HEK293 (cell line): Measurements from ENCODE around the gene CDON.

Experiments
- CTCF ChIA-PET: fragments of 350-600 bp; formaldehyde crosslinking; extraction: SDS; loops from one replicate; lab custom pipeline; 2021; ENCODE audit warnings: antibody characterized with exemption; lab: Yijun Ruan, JAX
- POLR2A ChIA-PET: fragments of 300-600 bp; formaldehyde crosslinking; extraction: SDS; loops from one replicate; lab custom pipeline; 2020; ENCODE audit warnings: antibody characterized with exemption, inconsistent platforms; lab: Yijun Ruan, JAX
- H3K27ac ChIP-seq: fragments of 200-500 bp; sonication (Bioruptor generic); 2 replicates; pipeline ENCODE4 v1.5.1; 2014; ENCODE audit warnings: low read depth, low read length, control low read depth, inconsistent platforms; ENCODE audit errors: extremely low read depth
- H3K36me3 ChIP-seq, 2 experiments: fragments of 200-500 bp in 1 of 2; sonication (Bioruptor generic) in 1 of 2; 1 replicate in 1 of 2; 2 replicates in 1 of 2; pipeline ENCODE4 v1.5.1; 2014 to 2017; ENCODE audit warnings: inconsistent platforms in 2 of 2, low read length in 2 of 2; ENCODE audit not compliant: control insufficient read depth in 2 of 2, insufficient read depth in 1 of 2
- H3K4me1 ChIP-seq: fragments of 200-500 bp; sonication (Bioruptor generic); 2 replicates; pipeline ENCODE4 v1.5.1; 2014; ENCODE audit warnings: mild to moderate bottlenecking, low read length, inconsistent platforms; ENCODE audit not compliant: control insufficient read depth, insufficient read depth
- H3K4me3 ChIP-seq: 2 replicates; pipeline ENCODE4 v1.5.1; 2011; ENCODE audit warnings: low read depth, mild to moderate bottlenecking, control low read depth, low read length, moderate library complexity
- H3K9me3 ChIP-seq: fragments of 200-500 bp; sonication (Bioruptor generic); 2 replicates; pipeline ENCODE4 v1.5.1; 2014; ENCODE audit warnings: low read depth, low read length, inconsistent platforms; ENCODE audit not compliant: control insufficient read depth, insufficient read depth
- HOXA7 ChIP-seq: sonication (generic); formaldehyde crosslinking; IDR thresholded peaks from 2 replicates; pipeline ENCODE4 v1.8.1; 2022; ENCODE audit warnings: missing genetic modification reagents, borderline replicate concordance
- ZBTB17 ChIP-seq: fragments of 450-650 bp; formaldehyde crosslinking; IDR thresholded peaks from 2 replicates; pipeline ENCODE4 v1.5.1; 2016; ENCODE audit warnings: missing biosample characterization, missing genetic modification characterization
- ZNF10 ChIP-seq: fragments of 450-650 bp; formaldehyde crosslinking; IDR thresholded peaks from 2 replicates; pipeline ENCODE4 v1.5.1; 2017; ENCODE audit warnings: missing biosample characterization, missing genetic modification characterization
- ZNF121 ChIP-seq: fragments of 450-650 bp; formaldehyde crosslinking; IDR thresholded peaks from 2 replicates; pipeline ENCODE4 v1.5.1; 2016; ENCODE audit warnings: missing biosample characterization, missing genetic modification characterization
- ZNF19 ChIP-seq: fragments of 450-650 bp; formaldehyde crosslinking; IDR thresholded peaks from 2 replicates; pipeline ENCODE4; 2016; ENCODE audit warnings: missing biosample characterization, missing genetic modification characterization, low read depth
- ZNF341 ChIP-seq: fragments of 450-650 bp; formaldehyde crosslinking; IDR thresholded peaks from 2 replicates; pipeline ENCODE4; 2016; ENCODE audit warnings: low read depth, missing biosample characterization, missing genetic modification characterization
- ZNF37A ChIP-seq: fragments of 450-650 bp; IDR thresholded peaks from 2 replicates; pipeline ENCODE4 v1.5.1; 2018; ENCODE audit warnings: missing biosample characterization, missing genetic modification characterization
- ZNF521 ChIP-seq: fragments of 450-650 bp; formaldehyde crosslinking; IDR thresholded peaks from 2 replicates; pipeline ENCODE4 v1.5.1; 2017; ENCODE audit warnings: missing biosample characterization, mild to moderate bottlenecking, missing genetic modification characterization
- ZNF558 ChIP-seq: fragments of 450-650 bp; formaldehyde crosslinking; IDR thresholded peaks from 2 replicates; pipeline ENCODE4 v1.5.1; 2016; ENCODE audit warnings: missing biosample characterization, missing genetic modification characterization
- TF ChIP-seq, protein P1 (sequence below): fragments of 450-650 bp; formaldehyde crosslinking; conservative IDR thresholded peaks from 2 replicates; pipeline ENCODE4 v1.5.1; 2016; ENCODE audit warnings: low read depth, missing biosample characterization, missing genetic modification characterization
- TF ChIP-seq, protein P2 (sequence below): fragments of 450-650 bp; formaldehyde crosslinking; IDR thresholded peaks from 2 replicates; pipeline ENCODE4 v1.5.1; 2016; ENCODE audit warnings: missing biosample characterization, missing genetic modification characterization
- TF ChIP-seq, protein P3 (sequence below): fragments of 450-650 bp; formaldehyde crosslinking; IDR thresholded peaks from 2 replicates; pipeline ENCODE4 v1.5.1; 2016; ENCODE audit warnings: missing biosample characterization, missing genetic modification characterization
- TF ChIP-seq, protein P4 (sequence below): fragments of 450-650 bp; formaldehyde crosslinking; IDR thresholded peaks from 2 replicates; pipeline ENCODE4 v1.5.1; 2016; ENCODE audit warnings: missing biosample characterization, missing genetic modification characterization, low read depth
- TF ChIP-seq, protein P5 (sequence below): fragments of 450-650 bp; formaldehyde crosslinking; IDR thresholded peaks from 2 replicates; pipeline ENCODE4 v1.5.0; 2017; ENCODE audit warnings: missing biosample characterization, missing genetic modification characterization, borderline replicate concordance
- TF ChIP-seq, protein P6 (sequence below): fragments of 450-650 bp; formaldehyde crosslinking; IDR thresholded peaks from 2 replicates; pipeline ENCODE4 v1.5.1; 2017; ENCODE audit warnings: missing biosample characterization, missing genetic modification characterization

Gene CDON

DNA sequence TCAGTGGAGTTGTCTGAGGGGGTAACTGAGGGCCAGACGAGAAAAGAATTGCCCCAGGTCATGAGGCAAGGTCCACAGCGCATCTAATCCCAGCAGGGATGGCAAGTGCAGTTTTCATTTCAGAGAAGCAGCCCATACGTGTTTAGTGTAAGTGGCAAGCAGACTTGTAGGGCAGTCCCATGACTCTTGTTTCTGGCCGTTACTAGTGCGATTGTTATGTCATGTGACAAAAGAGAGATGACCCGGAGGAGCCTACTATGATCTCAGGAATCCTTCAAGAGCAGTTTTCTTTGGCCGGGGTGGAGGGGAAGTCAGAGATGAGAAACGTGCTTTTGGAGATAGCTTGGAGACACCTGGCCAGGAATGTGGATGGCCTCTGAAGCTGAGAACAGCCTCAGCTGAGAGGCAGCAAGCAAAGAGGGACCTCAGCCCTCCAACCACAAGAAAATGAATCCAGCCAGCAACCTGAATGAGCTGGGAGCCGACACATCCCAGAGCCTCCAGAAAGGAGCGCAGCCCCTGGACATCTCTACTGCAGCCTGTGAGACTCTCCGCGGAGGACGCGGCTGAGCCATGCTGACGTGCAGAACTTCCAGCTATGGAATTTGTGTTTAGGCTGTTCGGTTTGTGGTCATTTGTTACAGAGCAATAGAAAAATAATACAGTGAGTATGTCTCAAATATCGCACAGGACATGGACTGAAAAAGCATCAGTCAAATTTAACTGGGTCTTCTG, 44.1 kb upstream of the CDON start (continued):
- TF ChIP-seq, protein P1, sequence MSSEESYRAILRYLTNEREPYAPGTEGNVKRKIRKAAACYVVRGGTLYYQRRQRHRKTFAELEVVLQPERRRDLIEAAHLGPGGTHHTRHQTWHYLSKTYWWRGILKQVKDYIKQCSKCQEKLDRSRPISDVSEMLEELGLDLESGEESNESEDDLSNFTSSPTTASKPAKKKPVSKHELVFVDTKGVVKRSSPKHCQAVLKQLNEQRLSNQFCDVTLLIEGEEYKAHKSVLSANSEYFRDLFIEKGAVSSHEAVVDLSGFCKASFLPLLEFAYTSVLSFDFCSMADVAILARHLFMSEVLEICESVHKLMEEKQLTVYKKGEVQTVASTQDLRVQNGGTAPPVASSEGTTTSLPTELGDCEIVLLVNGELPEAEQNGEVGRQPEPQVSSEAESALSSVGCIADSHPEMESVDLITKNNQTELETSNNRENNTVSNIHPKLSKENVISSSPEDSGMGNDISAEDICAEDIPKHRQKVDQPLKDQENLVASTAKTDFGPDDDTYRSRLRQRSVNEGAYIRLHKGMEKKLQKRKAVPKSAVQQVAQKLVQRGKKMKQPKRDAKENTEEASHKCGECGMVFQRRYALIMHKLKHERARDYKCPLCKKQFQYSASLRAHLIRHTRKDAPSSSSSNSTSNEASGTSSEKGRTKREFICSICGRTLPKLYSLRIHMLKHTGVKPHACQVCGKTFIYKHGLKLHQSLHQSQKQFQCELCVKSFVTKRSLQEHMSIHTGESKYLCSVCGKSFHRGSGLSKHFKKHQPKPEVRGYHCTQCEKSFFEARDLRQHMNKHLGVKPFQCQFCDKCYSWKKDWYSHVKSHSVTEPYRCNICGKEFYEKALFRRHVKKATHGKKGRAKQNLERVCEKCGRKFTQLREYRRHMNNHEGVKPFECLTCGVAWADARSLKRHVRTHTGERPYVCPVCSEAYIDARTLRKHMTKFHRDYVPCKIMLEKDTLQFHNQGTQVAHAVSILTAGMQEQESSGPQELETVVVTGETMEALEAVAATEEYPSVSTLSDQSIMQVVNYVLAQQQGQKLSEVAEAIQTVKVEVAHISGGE (tag by site-specific recombination) = no peak
- TF ChIP-seq HOXA7 (CRISPR knock-in tag) (no peak), ZBTB17 (tag by site-specific recombination) (no peak), ZNF558 (tag by site-specific recombination) (no peak)
- TF ChIP-seq, protein P2, sequence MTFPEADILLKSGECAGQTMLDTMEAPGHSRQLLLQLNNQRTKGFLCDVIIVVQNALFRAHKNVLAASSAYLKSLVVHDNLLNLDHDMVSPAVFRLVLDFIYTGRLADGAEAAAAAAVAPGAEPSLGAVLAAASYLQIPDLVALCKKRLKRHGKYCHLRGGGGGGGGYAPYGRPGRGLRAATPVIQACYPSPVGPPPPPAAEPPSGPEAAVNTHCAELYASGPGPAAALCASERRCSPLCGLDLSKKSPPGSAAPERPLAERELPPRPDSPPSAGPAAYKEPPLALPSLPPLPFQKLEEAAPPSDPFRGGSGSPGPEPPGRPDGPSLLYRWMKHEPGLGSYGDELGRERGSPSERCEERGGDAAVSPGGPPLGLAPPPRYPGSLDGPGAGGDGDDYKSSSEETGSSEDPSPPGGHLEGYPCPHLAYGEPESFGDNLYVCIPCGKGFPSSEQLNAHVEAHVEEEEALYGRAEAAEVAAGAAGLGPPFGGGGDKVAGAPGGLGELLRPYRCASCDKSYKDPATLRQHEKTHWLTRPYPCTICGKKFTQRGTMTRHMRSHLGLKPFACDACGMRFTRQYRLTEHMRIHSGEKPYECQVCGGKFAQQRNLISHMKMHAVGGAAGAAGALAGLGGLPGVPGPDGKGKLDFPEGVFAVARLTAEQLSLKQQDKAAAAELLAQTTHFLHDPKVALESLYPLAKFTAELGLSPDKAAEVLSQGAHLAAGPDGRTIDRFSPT = no peak

DNA sequence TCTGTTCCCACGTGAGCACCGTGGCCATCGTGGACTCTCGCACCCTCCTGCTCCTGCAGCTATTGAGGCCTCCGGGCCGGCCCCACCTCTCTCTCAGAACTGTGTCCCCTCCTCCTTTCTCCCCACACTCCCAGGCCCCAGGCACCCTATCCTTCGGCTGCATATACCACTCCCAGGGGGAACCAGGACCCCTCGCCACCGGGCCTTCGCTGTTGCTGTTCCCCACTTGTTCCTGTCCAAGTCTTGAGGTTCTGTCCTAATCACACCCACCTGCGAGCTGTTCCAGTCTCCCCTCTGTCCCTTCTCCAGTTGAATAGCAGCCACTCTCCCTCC, 43.0 kb upstream of the CDON start:
- ChIA-PET CTCF (interaction anchor here (0.6 to 1.2 kb wide), 6 partner anchors 9 to 181 kb away, joined by 3 to 6 read pairs (median 3); no protein-coding TSS in a partner anchor), POLR2A (no interaction called here)
- Histone ChIP-seq H3K4me1 (peaks cover 14% of the 10 kb centered on the region), H3K36me3 (no peaks in the 10 kb centered on the region), H3K9me3 (no peaks in the 10 kb centered on the region), H3K4me3 (no peak overlapping the region), H3K27ac (no peak overlapping the region)
- peak; percentile 67 for TF ChIP-seq ZNF341 (tag by site-specific recombination)
- no peak for TF ChIP-seq ZNF19 (tag by site-specific recombination)

DNA sequence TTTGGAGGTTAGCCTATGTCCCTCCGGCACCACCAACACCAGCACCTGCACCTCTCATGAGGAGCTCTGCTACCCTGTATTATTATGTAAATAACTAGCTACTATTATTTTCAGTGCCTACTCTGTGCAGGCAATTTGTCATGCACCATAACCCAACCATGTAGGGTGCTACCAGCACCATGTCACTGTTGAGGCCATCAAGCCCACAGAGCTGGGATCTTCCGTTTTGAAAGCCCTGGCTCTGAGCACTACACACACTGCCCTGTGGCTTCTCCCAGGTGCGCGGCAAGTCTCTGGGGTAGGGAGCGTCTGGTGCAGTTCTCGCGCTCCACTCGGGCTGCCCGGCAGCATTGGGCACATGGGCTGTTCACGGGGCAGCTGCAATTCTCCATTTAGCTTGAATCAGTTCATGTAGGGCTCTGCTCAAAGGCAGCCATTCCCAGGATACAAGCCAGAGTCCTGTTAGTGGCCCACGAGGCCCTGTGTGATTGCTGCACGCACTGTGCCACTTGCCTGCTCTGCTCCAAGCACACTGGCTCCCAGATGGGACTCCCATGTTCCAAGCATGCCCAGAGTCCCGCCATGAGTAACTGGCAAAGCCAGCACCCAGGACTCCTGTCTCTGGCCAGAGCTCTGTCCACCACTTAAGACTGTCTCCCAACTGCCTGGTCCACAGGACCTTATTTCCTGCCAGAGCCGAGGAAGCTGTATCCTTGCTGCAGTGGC, 42.5 kb upstream of the CDON start:
- CTCF ChIA-PET = interaction anchor here (0.6 to 1.2 kb wide), 4 partner anchors 13 to 180 kb away, joined by 3 read pairs; no protein-coding TSS in a partner anchor
- Histone ChIP-seq H3K4me1 (peaks cover 14% of the 10 kb centered on the region), H3K36me3 (no peaks in the 10 kb centered on the region), H3K4me3 (no peak overlapping the region), H3K27ac (no peak overlapping the region), H3K9me3 (no peaks in the 10 kb centered on the region)
- POLR2A ChIA-PET = interaction anchor here (0.8 to 1.0 kb wide), 3 partner anchors 9 to 27 kb away, joined by 3 to 7 read pairs (median 3); no protein-coding TSS in a partner anchor
- TF ChIP-seq, protein P3, sequence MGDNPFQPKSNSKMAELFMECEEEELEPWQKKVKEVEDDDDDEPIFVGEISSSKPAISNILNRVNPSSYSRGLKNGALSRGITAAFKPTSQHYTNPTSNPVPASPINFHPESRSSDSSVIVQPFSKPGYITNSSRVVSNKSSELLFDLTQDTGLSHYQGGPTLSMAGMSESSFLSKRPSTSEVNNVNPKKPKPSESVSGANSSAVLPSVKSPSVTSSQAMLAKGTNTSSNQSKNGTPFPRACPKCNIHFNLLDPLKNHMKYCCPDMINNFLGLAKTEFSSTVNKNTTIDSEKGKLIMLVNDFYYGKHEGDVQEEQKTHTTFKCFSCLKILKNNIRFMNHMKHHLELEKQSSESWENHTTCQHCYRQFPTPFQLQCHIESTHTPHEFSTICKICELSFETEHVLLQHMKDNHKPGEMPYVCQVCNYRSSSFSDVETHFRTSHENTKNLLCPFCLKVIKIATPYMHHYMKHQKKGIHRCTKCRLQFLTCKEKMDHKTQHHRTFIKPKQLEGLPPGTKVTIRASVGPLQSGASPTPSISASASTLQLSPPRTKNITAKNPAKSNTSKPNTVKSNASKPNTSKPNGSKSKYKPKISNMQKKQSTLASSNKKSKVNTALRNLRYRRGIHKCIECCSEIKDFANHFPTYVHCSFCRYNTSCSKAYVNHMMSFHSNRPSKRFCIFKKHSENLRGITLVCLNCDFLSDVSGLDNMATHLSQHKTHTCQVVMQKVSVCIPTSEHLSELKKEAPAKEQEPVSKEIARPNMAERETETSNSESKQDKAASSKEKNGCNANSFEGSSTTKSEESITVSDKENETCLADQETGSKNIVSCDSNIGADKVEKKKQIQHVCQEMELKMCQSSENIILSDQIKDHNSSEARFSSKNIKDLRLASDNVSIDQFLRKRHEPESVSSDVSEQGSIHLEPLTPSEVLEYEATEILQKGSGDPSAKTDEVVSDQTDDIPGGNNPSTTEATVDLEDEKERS (tag by site-specific recombination) = no peak
- TF ChIP-seq ZNF121 (no peak), ZNF521 (tag by site-specific recombination) (no peak), ZNF37A (tag by site-specific recombination) (no peak), ZNF10 (tag by site-specific recombination) (no peak)
- TF ChIP-seq, protein P4, sequence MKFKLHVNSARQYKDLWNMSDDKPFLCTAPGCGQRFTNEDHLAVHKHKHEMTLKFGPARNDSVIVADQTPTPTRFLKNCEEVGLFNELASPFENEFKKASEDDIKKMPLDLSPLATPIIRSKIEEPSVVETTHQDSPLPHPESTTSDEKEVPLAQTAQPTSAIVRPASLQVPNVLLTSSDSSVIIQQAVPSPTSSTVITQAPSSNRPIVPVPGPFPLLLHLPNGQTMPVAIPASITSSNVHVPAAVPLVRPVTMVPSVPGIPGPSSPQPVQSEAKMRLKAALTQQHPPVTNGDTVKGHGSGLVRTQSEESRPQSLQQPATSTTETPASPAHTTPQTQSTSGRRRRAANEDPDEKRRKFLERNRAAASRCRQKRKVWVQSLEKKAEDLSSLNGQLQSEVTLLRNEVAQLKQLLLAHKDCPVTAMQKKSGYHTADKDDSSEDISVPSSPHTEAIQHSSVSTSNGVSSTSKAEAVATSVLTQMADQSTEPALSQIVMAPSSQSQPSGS = no peak
- TF ChIP-seq, protein P5, sequence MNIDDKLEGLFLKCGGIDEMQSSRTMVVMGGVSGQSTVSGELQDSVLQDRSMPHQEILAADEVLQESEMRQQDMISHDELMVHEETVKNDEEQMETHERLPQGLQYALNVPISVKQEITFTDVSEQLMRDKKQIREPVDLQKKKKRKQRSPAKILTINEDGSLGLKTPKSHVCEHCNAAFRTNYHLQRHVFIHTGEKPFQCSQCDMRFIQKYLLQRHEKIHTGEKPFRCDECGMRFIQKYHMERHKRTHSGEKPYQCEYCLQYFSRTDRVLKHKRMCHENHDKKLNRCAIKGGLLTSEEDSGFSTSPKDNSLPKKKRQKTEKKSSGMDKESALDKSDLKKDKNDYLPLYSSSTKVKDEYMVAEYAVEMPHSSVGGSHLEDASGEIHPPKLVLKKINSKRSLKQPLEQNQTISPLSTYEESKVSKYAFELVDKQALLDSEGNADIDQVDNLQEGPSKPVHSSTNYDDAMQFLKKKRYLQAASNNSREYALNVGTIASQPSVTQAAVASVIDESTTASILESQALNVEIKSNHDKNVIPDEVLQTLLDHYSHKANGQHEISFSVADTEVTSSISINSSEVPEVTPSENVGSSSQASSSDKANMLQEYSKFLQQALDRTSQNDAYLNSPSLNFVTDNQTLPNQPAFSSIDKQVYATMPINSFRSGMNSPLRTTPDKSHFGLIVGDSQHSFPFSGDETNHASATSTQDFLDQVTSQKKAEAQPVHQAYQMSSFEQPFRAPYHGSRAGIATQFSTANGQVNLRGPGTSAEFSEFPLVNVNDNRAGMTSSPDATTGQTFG (tag by site-specific recombination) = no peak
- TF ChIP-seq, protein P6, sequence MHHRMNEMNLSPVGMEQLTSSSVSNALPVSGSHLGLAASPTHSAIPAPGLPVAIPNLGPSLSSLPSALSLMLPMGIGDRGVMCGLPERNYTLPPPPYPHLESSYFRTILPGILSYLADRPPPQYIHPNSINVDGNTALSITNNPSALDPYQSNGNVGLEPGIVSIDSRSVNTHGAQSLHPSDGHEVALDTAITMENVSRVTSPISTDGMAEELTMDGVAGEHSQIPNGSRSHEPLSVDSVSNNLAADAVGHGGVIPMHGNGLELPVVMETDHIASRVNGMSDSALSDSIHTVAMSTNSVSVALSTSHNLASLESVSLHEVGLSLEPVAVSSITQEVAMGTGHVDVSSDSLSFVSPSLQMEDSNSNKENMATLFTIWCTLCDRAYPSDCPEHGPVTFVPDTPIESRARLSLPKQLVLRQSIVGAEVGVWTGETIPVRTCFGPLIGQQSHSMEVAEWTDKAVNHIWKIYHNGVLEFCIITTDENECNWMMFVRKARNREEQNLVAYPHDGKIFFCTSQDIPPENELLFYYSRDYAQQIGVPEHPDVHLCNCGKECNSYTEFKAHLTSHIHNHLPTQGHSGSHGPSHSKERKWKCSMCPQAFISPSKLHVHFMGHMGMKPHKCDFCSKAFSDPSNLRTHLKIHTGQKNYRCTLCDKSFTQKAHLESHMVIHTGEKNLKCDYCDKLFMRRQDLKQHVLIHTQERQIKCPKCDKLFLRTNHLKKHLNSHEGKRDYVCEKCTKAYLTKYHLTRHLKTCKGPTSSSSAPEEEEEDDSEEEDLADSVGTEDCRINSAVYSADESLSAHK (tag by site-specific recombination) = no peak
